Adrenal gland (tissue), 5 donors: Measurements from ENCODE around the gene ERC2.

Source experiments
- POLR2A ChIP-seq, 2 donors: fragments of 450-650 bp; IDR thresholded peaks; one replicate each; pipeline ENCODE4 v1.6.1; 2017; ENCODE audit warnings: antibody characterized with exemption in 2 of 2, mild to moderate bottlenecking in 2 of 2, moderate library complexity in 1 of 2
- TF ChIP-seq, protein P1 (sequence below), 6 experiments: fragments of 450-650 bp in 4 of 6; fragments of 200-600 bp in 2 of 6; sonication (generic) in 1 of 6; IDR thresholded peaks; 1 replicate in 5 of 6; 2 replicates in 1 of 6; pipeline versions ENCODE4 v1.5.1 to v1.8.0; 2016 to 2021; ENCODE audit warnings: antibody characterized with exemption in 6 of 6, mild to moderate bottlenecking in 2 of 6, moderate library complexity in 1 of 6
- donor health status: DM: no; HTN: no; CAD: no.

GRCh38 chr3:55570271-55570711 lies 898.0 kb downstream of the ERC2 start:
- TF ChIP-seq, protein P1, sequence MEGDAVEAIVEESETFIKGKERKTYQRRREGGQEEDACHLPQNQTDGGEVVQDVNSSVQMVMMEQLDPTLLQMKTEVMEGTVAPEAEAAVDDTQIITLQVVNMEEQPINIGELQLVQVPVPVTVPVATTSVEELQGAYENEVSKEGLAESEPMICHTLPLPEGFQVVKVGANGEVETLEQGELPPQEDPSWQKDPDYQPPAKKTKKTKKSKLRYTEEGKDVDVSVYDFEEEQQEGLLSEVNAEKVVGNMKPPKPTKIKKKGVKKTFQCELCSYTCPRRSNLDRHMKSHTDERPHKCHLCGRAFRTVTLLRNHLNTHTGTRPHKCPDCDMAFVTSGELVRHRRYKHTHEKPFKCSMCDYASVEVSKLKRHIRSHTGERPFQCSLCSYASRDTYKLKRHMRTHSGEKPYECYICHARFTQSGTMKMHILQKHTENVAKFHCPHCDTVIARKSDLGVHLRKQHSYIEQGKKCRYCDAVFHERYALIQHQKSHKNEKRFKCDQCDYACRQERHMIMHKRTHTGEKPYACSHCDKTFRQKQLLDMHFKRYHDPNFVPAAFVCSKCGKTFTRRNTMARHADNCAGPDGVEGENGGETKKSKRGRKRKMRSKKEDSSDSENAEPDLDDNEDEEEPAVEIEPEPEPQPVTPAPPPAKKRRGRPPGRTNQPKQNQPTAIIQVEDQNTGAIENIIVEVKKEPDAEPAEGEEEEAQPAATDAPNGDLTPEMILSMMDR (IDR thresholded peaks at IDR 0.05): no peak
- TF ChIP-seq POLR2A (IDR thresholded peaks at IDR 0.05): no peak
